Ovary (tissue), 9 donors: Measurements from ENCODE around the gene BMPR1A. TPM values are rescaled to one million over a fixed set of nuclear protein-coding genes. Genes with fewer than 3 reads are reported as not detected.
"Not testable (repeated sequence)": the region's sequence is repeated elsewhere in the genome, so short reads cannot be mapped to it uniquely, and the experiment has no call there.

ENCODE experiments used
- DNase-seq, 5 donors: peaks; one replicate each; pipeline ENCODE4 v3.0.0-alpha.2; 2019 to 2020
- H3K27ac ChIP-seq, 2 donors: fragments of 200-600 bp; one replicate each; pipeline versions ENCODE4 v1.5.1 to v1.8.0; 2019 to 2022
- H3K27me3 ChIP-seq: fragments of 200-600 bp; one replicate; pipeline ENCODE4 v1.8.0; 2022
- H3K36me3 ChIP-seq: fragments of 200-600 bp; sonication (generic); one replicate; pipeline ENCODE4 v1.5.1; 2019
- H3K4me1 ChIP-seq: one replicate; pipeline ENCODE4 v1.8.1; 2013; ENCODE audit warnings: mild to moderate bottlenecking, moderate library complexity; ENCODE audit not compliant: insufficient read depth
- H3K4me3 ChIP-seq: fragments of 200-600 bp; sonication (generic); one replicate; pipeline ENCODE4 v1.5.1; 2017
- H3K9me3 ChIP-seq, 2 donors: fragments of 200-600 bp in 1 of 2; sonication (generic) in 1 of 2; one replicate each; pipeline versions ENCODE4 v1.5.1 to v1.8.1; 2013 to 2019; ENCODE audit warnings: mild to moderate bottlenecking in 1 of 2, moderate library complexity in 1 of 2
- CTCF ChIP-seq, 3 donors: fragments of 450-650 bp in 2 of 3; fragments of 200-600 bp in 1 of 3; IDR thresholded peaks; one replicate each; pipeline versions ENCODE4 v1.5.1 to v1.8.0; 2016 to 2022; ENCODE audit warnings: antibody characterized with exemption in 3 of 3, mild to moderate bottlenecking in 1 of 3
- EP300 ChIP-seq: sonication (generic); formaldehyde crosslinking; IDR thresholded peaks from one replicate; pipeline ENCODE4 v1.6.1; 2017; ENCODE audit warnings: antibody characterized with exemption
- POLR2A ChIP-seq: fragments of 450-650 bp; IDR thresholded peaks from one replicate; pipeline ENCODE4 v1.6.1; 2017; ENCODE audit warnings: antibody characterized with exemption, mild to moderate bottlenecking, moderate library complexity
- WGBS, 3 donors: extraction: QIAGEN DNeasy Blood & Tissue Kit in 1 of 3; methylation state at CpG; one replicate each; pipeline versions ENCODE4 v1.1.5 to v1.1.7; 2013 to 2017; 5-methylcytosine and 5-hydroxymethylcytosine counted together
- intact Hi-C, 4 donors: fragments of 100-400 bp; cut with DNase I; formaldehyde crosslinking; loops; one replicate each; pipeline versions ENCODE4 v1.11.0 to v1.15.1; 2022 to 2023
- polyA plus RNA-seq, 2 donors: library from polyadenylated mRNA; stranded (reverse); fragments of 200-250 nt in 1 of 2; fragments of 350-450 nt in 1 of 2; fragmentation: Illumina TruSeq in 1 of 2; extraction: RNeasy Lipid Tissue Mini Kit (QIAGEN cat#74804) in 1 of 2; gene quantifications; one replicate each; pipeline ENCODE4 v1.2.3, GENCODE V29; 2013 to 2014
- total RNA-seq, 7 donors: library from RNA; depleted of rRNA in 2 of 7; stranded (reverse); fragments of >200 nt in 2 of 7; fragmentation: NEBNext Ultra II Directional in 3 of 7; extraction: Animal tissue kit (Norgen Biotek cat#: 25700) in 3 of 7; gene quantifications; one replicate each; pipeline versions ENCODE4 v1.1.0 to v1.2.4, GENCODE V29; 2016 to 2023
- donor health status: DM: no; HTN: no; CAD: no; lungs with moderate emphysema.
- donor health status: DM: no; HTN: no; CAD: no.
- donor health status: Bipolar disorder and iron deficiency.
- donor health status: DM: yes; HTN: yes; CAD: no.
- donor health status: DM: no; HTN: no; CAD: no.
- donor health status: DM: yes; HTN: yes; CAD: no.

The BMPR1A gene
- total and polyA plus RNA-seq, 9 donors, result 19.0 to 77.9 (median 55.8) TPM

- TF ChIP-seq POLR2A (no peak), CTCF (IDR thresholded peaks at IDR 0.05) (no peak), EP300 (no peak)
- WGBS, 3 donors, result 24 to 33% (median 31%) methylated on average over 7 of the region's 7 CpGs
- no peaks in the 10 kb centered on the region for H3K36me3 ChIP-seq
- H3K4me1 ChIP-seq, result peaks cover 13% of the 10 kb centered on the region
- no peaks in the 10 kb centered on the region for H3K9me3 ChIP-seq
- H3K27ac ChIP-seq, result peak overlapping the region in 1 of 2 donors; percentile 99
- DNase-seq, result no peak
- no peak overlapping the region for H3K4me3 ChIP-seq
- intact Hi-C loops, result loop anchor here in 1 of 4 donors (5.0 kb wide), 1 partner anchor 118 kb away; the partner anchor contains the start of gene GLUD1
- no peaks in the 10 kb centered on the region for H3K27me3 ChIP-seq
Measured at GRCh38 chr10:86974484-86974883, 218.1 kb downstream of the BMPR1A start.

GRCh38 chr10:86976362-86977056 is 220.1 kb downstream of the BMPR1A start:
- Histone ChIP-seq H3K4me3 (no peak overlapping the region), H3K27ac (no peak overlapping the region), H3K27me3 (no peaks in the 10 kb centered on the region), H3K9me3 (no peaks in the 10 kb centered on the region), H3K4me1 (peaks cover 18% of the 10 kb centered on the region), H3K36me3 (no peaks in the 10 kb centered on the region)
- TF ChIP-seq POLR2A (no peak), CTCF (IDR thresholded peaks at IDR 0.05) (no peak)
- 98% methylated on average over 5 of the region's 5 CpGs for WGBS, 3 donors
- intact Hi-C loops, result no loop called here
- DNase-seq, result peak in 1 of 5 donors; percentile 12

GRCh38 chr10:86978457-86978856 is 222.0 kb downstream of the BMPR1A start:
- H3K27me3 ChIP-seq, H3K9me3 ChIP-seq, DNase-seq, H3K36me3 ChIP-seq, intact Hi-C loops, H3K4me3 ChIP-seq: not testable (repeated sequence)
- H3K4me1 ChIP-seq, result peaks cover 15% of the 10 kb centered on the region
- peak overlapping the region; percentile 22 to 60 for H3K27ac ChIP-seq
- 84 to 89% (median 84%) methylated on average over 3 of the region's 3 CpGs for WGBS, 3 donors

- Histone ChIP-seq H3K4me3 (no peak overlapping the region), H3K27ac (peak overlapping the region in 1 of 2 donors; percentile 50), H3K4me1 (peaks cover 15% of the 10 kb centered on the region), H3K36me3 (no peaks in the 10 kb centered on the region), H3K27me3 (no peaks in the 10 kb centered on the region), H3K9me3 (no peaks in the 10 kb centered on the region)
- WGBS, 3 donors, result 84 to 95% (median 86%) methylated on average over 4 of the region's 4 CpGs
- no peak for TF ChIP-seq POLR2A
- no peak for TF ChIP-seq CTCF (IDR thresholded peaks at IDR 0.05)
- no peak for TF ChIP-seq EP300
- intact Hi-C loops, result no loop called here
- no peak for DNase-seq
Measured at GRCh38 chr10:86979296-86979818, 222.9 kb downstream of the BMPR1A start.

- H3K36me3 ChIP-seq, result no peaks in the 10 kb centered on the region
- 3 to 7% (median 3%) methylated on average over 3 of the region's 3 CpGs for whole genome bisulfite sequencing, 3 donors
- H3K27ac ChIP-seq, result peak overlapping the region in 1 of 2 donors; percentile 50
- H3K4me1 ChIP-seq, result peaks cover 14% of the 10 kb centered on the region
- no peaks in the 10 kb centered on the region for H3K27me3 ChIP-seq
- no peaks in the 10 kb centered on the region for H3K9me3 ChIP-seq
- no peak overlapping the region for H3K4me3 ChIP-seq
- DNase-seq, result peak; percentile 26 to 55 (median 41)
- TF ChIP-seq POLR2A (no peak), EP300 (no peak), CTCF (IDR thresholded peaks at IDR 0.05) (no peak)
- intact Hi-C loops, result no loop called here
Measured at GRCh38 chr10:86979977-86980448, 223.6 kb downstream of the BMPR1A start.

GRCh38 chr10:86981020-86981419 is 224.6 kb downstream of the BMPR1A start:
- H3K4me1 ChIP-seq, result peaks cover 14% of the 10 kb centered on the region
- H3K36me3 ChIP-seq, H3K27ac ChIP-seq, H3K27me3 ChIP-seq, DNase-seq, H3K9me3 ChIP-seq, intact Hi-C loops, H3K4me3 ChIP-seq: not testable (repeated sequence)
- WGBS, 3 donors, result 78 to 83% (median 80%) methylated on average over 6 of the region's 6 CpGs
